BLaER1 treated with 17β-estradiol and CSF1 and Interleukin-3, amounts not matched to agents 10 nM and 100 nM (cell line): ENCODE results near the gene AK5.

Experiments
- H3K27ac ChIP-seq, 11 experiments: shearing (Covaris generic); formaldehyde crosslinking; 2 replicates each; pipeline ENCODE4 v1.8.1; 2022
- H3K27me3 ChIP-seq, 11 experiments: shearing (Covaris generic); formaldehyde crosslinking; 2 replicates each; pipeline ENCODE4 v1.8.1; 2022
- H3K36me3 ChIP-seq, 11 experiments: shearing (Covaris generic); formaldehyde crosslinking; 2 replicates each; pipeline ENCODE4 v1.8.1; 2022
- H3K4me1 ChIP-seq, 10 experiments: shearing (Covaris generic); formaldehyde crosslinking; 2 replicates each; pipeline ENCODE4 v1.8.1; 2022
- H3K4me2 ChIP-seq, 11 experiments: shearing (Covaris generic); formaldehyde crosslinking; 2 replicates each; pipeline ENCODE4 v1.8.1; 2022
- H3K4me3 ChIP-seq, 10 experiments: shearing (Covaris generic); formaldehyde crosslinking; 2 replicates each; pipeline ENCODE4 v1.8.1; 2022
- H3K9ac ChIP-seq, 11 experiments: shearing (Covaris generic); formaldehyde crosslinking; 2 replicates each; pipeline ENCODE4 v1.8.1; 2022
- H3K9me3 ChIP-seq, 11 experiments: shearing (Covaris generic); formaldehyde crosslinking; replicated peaks in 1 of 11; 2 replicates each; pipeline ENCODE4 v1.8.1; 2022
- H4K20me1 ChIP-seq, 11 experiments: shearing (Covaris generic); formaldehyde crosslinking; 2 replicates each; pipeline ENCODE4 v1.8.1; 2022
- Cebpa-rat ChIP-seq, 11 experiments: shearing (Covaris generic); IDR thresholded peaks; 2 replicates each; pipeline ENCODE4 v1.8.1; 2022

The AK5 gene

GRCh38 chr1:77562596-77563150, 280.9 kb downstream of the AK5 start:
- Histone ChIP-seq H3K4me3 (no peak overlapping the region), H3K4me2 (no peak overlapping the region), H3K36me3 (peaks cover 46 to 85% (median 68%) of the 10 kb centered on the region in 11 experiments), H3K4me1 (no peaks in the 10 kb centered on the region), H3K27ac (no peak overlapping the region), H3K9ac (no peak overlapping the region), H3K27me3 (no peaks in the 10 kb centered on the region), H4K20me1 (no peaks in the 10 kb centered on the region), H3K9me3 (no peaks in the 10 kb centered on the region)
- TF ChIP-seq Cebpa-rat (IDR thresholded peaks at IDR 0.05) = no peak

GRCh38 chr1:77565321-77565720, 283.5 kb downstream of the AK5 start:
- Histone ChIP-seq H3K9ac (no peak overlapping the region), H3K36me3 (peaks cover 69 to 100% (median 89%) of the 10 kb centered on the region in 11 experiments), H3K27me3 (no peaks in the 10 kb centered on the region), H3K4me1 (no peaks in the 10 kb centered on the region), H4K20me1 (no peaks in the 10 kb centered on the region), H3K4me2 (no peak overlapping the region), H3K4me3 (no peak overlapping the region), H3K9me3 (no peaks in the 10 kb centered on the region), H3K27ac (no peak overlapping the region)
- no peak for TF ChIP-seq Cebpa-rat (IDR thresholded peaks at IDR 0.05)

GRCh38 chr1:77571642-77572041, 289.8 kb downstream of the AK5 start:
- no peak overlapping the region for H3K4me3 ChIP-seq
- no peak overlapping the region for H3K27ac ChIP-seq
- H3K4me1 ChIP-seq = no peaks in the 10 kb centered on the region
- no peaks in the 10 kb centered on the region for H3K9me3 ChIP-seq
- no peak overlapping the region for H3K4me2 ChIP-seq
- TF ChIP-seq Cebpa-rat (IDR thresholded peaks at IDR 0.05) = no peak
- no peaks in the 10 kb centered on the region for H3K27me3 ChIP-seq
- H3K9ac ChIP-seq = no peak overlapping the region
- H4K20me1 ChIP-seq = no peaks in the 10 kb centered on the region
- peaks cover 84 to 96% (median 91%) of the 10 kb centered on the region in 11 experiments for H3K36me3 ChIP-seq

GRCh38 chr1:77579547-77579946, 297.7 kb downstream of the AK5 start:
- Histone ChIP-seq H3K9ac (no peak overlapping the region), H3K4me2 (no peak overlapping the region), H3K9me3 (no peaks in the 10 kb centered on the region), H3K27me3 (no peaks in the 10 kb centered on the region), H3K27ac (no peak overlapping the region), H3K4me3 (no peak overlapping the region), H3K4me1 (peaks cover 0 to 5% (median 0%) of the 10 kb centered on the region in 10 experiments; a peak in 1 of 20 replicates), H3K36me3 (peaks cover 83 to 100% (median 95%) of the 10 kb centered on the region in 11 experiments), H4K20me1 (peaks cover 0 to 4% (median 0%) of the 10 kb centered on the region in 11 experiments; a peak in 3 of 22 replicates)
- no peak for TF ChIP-seq Cebpa-rat (IDR thresholded peaks at IDR 0.05)

GRCh38 chr1:77582905-77583304, 301.1 kb downstream of the AK5 start:
- Histone ChIP-seq H3K27me3 (no peaks in the 10 kb centered on the region), H3K4me3 (no peak overlapping the region), H3K4me2 (no peak overlapping the region), H3K4me1 (peaks cover 0 to 5% (median 0%) of the 10 kb centered on the region in 10 experiments; a peak in 1 of 20 replicates), H3K9ac (no peak overlapping the region), H4K20me1 (peaks cover 0 to 9% (median 0%) of the 10 kb centered on the region in 11 experiments; a peak in 6 of 22 replicates), H3K27ac (no peak overlapping the region), H3K36me3 (peaks cover 59 to 88% (median 80%) of the 10 kb centered on the region in 11 experiments), H3K9me3 (no peaks in the 10 kb centered on the region)
- no peak for TF ChIP-seq Cebpa-rat (IDR thresholded peaks at IDR 0.05)

GRCh38 chr1:77583483-77583882, 301.7 kb downstream of the AK5 start:
- H3K4me2 ChIP-seq = no peak overlapping the region
- TF ChIP-seq Cebpa-rat (IDR thresholded peaks at IDR 0.05) = no peak
- H3K4me1 ChIP-seq = peaks cover 0 to 5% (median 0%) of the 10 kb centered on the region in 10 experiments; a peak in 1 of 20 replicates
- no peaks in the 10 kb centered on the region for H3K9me3 ChIP-seq
- peaks cover 57 to 88% (median 77%) of the 10 kb centered on the region in 11 experiments for H3K36me3 ChIP-seq
- peaks cover 0 to 6% (median 0%) of the 10 kb centered on the region in 11 experiments; a peak in 4 of 22 replicates for H4K20me1 ChIP-seq
- no peak overlapping the region for H3K4me3 ChIP-seq
- H3K9ac ChIP-seq = no peak overlapping the region
- no peak overlapping the region for H3K27ac ChIP-seq
- no peaks in the 10 kb centered on the region for H3K27me3 ChIP-seq

- H3K4me2 ChIP-seq = no peak overlapping the region
- no peak overlapping the region for H3K4me3 ChIP-seq
- H3K9me3 ChIP-seq = 0 out of 22 replicates have a peak, but pooled peaks cover 0 to 1% (median 0%) of the 10 kb centered on the region in 11 experiments
- H4K20me1 ChIP-seq = peaks cover 0 to 6% (median 0%) of the 10 kb centered on the region in 11 experiments; a peak in 4 of 22 replicates
- no peaks in the 10 kb centered on the region for H3K27me3 ChIP-seq
- H3K9ac ChIP-seq = no peak overlapping the region
- H3K36me3 ChIP-seq = peaks cover 51 to 84% (median 72%) of the 10 kb centered on the region in 11 experiments
- peaks cover 0 to 5% (median 0%) of the 10 kb centered on the region in 10 experiments; a peak in 1 of 20 replicates for H3K4me1 ChIP-seq
- no peak for TF ChIP-seq Cebpa-rat (IDR thresholded peaks at IDR 0.05)
- H3K27ac ChIP-seq = no peak overlapping the region
Measured at GRCh38 chr1:77584884-77585283, 303.1 kb downstream of the AK5 start.

- no peak overlapping the region for H3K27ac ChIP-seq
- no peak for TF ChIP-seq Cebpa-rat (IDR thresholded peaks at IDR 0.05)
- H3K9me3 ChIP-seq = 0 out of 22 replicates have a peak, but pooled peaks cover 0 to 4% (median 0%) of the 10 kb centered on the region in 11 experiments
- peaks cover 44 to 84% (median 66%) of the 10 kb centered on the region in 11 experiments for H3K36me3 ChIP-seq
- peaks cover 0 to 6% (median 0%) of the 10 kb centered on the region in 11 experiments; a peak in 4 of 22 replicates for H4K20me1 ChIP-seq
- no peak overlapping the region for H3K4me3 ChIP-seq
- no peaks in the 10 kb centered on the region for H3K27me3 ChIP-seq
- H3K9ac ChIP-seq = no peak overlapping the region
- H3K4me2 ChIP-seq = no peak overlapping the region
- peaks cover 0 to 5% (median 0%) of the 10 kb centered on the region in 10 experiments; a peak in 1 of 20 replicates for H3K4me1 ChIP-seq
Measured at GRCh38 chr1:77585610-77586314, 303.9 kb downstream of the AK5 start.

- no peak for TF ChIP-seq Cebpa-rat (IDR thresholded peaks at IDR 0.05)
- H3K9ac ChIP-seq = no peak overlapping the region
- no peak overlapping the region for H3K4me3 ChIP-seq
- no peaks in the 10 kb centered on the region for H3K27me3 ChIP-seq
- H3K9me3 ChIP-seq = 0 out of 22 replicates have a peak, but pooled peaks cover 0 to 4% (median 0%) of the 10 kb centered on the region in 11 experiments
- H3K36me3 ChIP-seq = peaks cover 21 to 70% (median 45%) of the 10 kb centered on the region in 11 experiments
- H3K27ac ChIP-seq = no peak overlapping the region
- H3K4me1 ChIP-seq = peaks cover 0 to 7% (median 0%) of the 10 kb centered on the region in 10 experiments; a peak in 2 of 20 replicates
- peaks cover 0 to 13% (median 0%) of the 10 kb centered on the region in 11 experiments; a peak in 4 of 22 replicates for H4K20me1 ChIP-seq
- no peak overlapping the region for H3K4me2 ChIP-seq
Measured at GRCh38 chr1:77589231-77589630, 307.4 kb downstream of the AK5 start.
